ENCODE measurements around the gene TEPSIN.

TEPSIN gene

DNA sequence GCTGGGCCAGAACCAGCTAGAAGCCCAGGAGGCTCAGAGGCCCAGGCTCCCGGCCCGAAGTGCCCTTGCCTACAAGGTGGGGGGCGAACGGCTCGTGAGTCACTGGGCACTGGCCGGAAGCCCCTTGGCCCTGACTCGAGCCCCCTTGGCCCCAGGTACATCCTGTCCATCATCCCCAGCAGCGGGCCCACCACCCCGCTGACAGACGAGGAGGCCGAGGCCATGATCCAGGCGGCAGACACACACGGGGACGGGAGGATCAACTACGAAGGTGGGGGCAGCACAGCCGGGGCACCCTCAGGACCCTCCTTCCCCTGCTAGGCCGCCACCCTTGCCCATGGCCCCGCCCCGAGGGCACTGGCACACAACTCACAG lies 57.1 kb downstream of the TEPSIN start:
- DNase-seq: no peak

DNA sequence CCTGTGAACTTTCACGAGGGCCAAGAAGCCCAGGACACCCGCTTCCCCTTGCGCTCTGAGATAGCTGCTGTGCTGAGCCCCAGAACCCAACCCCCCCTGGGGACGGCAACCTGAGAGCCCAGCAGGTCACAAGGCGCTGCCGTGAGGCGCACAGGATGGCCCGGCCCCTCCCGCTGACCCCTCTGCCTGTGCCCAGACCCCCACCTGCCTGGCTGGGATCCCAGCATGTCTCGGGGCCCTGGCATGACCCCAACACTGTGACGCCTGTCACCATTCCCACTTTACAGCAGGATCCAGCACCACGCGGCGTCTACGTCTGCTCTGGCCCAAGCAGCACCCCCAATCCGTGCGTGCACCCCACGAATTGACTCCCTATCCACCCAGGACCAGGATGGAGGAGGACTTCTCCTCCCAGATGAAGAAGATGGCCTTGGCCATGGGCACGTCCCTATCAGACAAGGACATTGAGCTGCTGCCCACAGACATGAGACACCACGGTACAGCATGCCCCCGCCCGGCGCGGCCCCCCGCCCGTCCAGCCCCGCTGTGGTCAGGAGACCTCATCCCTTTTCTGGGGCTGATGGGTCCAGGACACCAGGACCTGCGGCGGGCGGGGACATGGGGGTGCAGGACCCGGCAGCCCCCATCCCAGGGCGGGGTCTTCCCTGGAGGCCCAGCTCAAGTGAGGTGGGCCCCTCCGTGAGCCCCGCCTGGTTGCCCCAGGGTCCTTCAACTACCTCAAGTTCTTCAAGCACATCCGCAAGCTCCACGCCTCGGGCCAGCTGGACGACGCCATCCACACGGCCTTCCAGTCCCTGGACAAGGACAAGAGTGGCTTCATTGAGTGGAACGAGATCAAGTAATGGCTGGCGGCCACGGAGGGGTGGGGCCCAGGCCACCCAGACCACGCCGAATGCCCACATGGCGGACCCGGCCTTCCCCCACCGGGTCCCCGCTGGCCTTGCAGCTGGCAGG lies 57.7 kb downstream of the TEPSIN start:
- no peak for DNase-seq

DNA sequence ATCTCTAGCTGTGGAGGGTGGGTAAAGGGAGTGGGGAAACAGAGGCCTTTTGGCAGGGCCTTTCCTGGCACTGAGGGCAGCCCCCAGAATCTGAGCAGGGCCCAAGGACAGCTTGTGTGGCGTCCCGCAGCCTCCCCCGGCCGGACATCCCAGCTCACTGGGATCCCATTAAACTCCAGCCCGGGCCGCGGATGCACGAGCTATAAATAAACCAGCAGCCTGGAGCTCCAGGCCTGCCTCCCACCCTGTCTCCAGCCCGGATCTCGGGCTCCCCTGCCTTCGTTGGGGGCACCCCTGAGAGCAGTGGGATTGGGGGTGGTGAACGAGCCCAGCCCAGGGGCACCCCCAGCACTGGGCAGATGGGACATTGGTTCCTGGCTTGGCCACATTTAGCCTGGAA lies 59.0 kb downstream of the TEPSIN start:
- DNase-seq: no peak

DNA sequence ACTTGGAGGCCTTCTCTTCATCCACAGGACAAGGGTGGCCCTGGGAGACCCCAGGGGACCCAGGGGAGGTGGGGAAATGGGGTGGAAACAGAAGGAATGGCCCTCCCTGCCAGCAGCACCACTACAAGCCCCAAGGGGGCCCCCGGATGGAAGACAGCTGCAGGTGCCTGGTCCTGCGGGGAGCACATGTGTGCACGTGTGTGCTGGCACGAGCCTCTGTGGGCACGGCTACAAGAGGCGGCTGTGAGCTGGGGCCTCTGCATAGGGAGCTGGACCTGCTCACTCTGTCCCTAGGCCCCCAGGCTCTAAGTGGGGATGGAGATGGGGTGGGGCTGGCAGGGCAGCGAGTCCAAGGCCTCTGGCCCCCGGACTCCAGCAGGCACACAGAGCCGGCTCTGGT lies 59.6 kb downstream of the TEPSIN start:
- no peak for DNase-seq

Measured in activated CD4-positive, alpha-beta T cell treated with anti-CD3 and anti-CD28 coated beads for 4 hours (primary cell).